Bone marrow (tissue), 2 donors: ENCODE results near the gene MAPK8IP1.

Source experiments
- DNase-seq, 2 donors: peaks; one replicate each; lab custom pipeline; 2025; lab: John Stamatoyannopoulos, UW

MAPK8IP1 gene

DNA sequence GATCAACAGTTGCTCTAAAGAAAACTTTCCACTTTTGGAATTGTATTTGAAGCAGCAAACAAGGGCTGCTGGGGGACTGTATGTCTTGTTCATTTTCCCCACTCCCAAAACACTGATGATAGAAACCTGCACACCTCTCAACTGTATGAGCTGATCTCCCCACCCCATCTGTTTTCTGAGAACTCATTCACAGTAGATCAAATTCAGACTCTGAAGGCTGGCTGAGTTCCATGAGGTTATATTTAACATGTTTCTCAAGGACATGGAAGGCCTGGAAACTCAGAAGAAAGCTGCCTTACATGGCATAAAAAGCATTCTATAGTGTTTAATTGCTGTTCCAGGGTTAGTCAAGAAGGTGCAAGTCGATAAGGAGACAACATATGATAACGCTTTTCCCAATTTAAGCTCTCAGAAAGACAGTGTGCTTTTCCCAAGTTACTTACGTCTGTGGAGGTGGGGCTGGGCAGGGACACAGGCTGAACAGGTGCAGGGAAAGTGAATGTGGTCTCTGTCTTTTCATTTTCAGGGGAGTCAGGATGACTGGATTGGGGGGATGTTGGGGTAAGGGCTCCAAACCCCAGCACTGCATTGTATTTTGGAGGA is 60.0 kb downstream of the MAPK8IP1 start:
- no peak for DNase-seq

DNA sequence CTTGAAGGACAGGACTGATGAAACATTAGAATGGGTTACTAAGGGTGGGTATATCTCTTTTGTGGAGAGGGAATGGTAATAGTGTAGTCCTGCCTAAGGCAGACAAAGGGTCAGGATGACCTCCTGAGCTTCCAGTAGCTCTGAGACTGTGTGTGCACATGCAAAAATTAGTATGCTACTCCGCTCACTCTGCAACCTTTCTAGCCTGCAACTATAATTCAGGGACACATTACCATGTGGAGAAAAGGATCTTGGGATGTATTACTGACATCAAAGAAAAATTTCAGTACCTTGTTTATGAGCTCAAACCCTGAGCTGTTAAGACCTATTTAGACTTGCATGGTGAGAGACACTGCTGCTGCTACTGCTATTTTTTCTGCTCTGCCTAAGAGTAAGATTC is 62.4 kb downstream of the MAPK8IP1 start:
- DNase-seq: no peak

DNA sequence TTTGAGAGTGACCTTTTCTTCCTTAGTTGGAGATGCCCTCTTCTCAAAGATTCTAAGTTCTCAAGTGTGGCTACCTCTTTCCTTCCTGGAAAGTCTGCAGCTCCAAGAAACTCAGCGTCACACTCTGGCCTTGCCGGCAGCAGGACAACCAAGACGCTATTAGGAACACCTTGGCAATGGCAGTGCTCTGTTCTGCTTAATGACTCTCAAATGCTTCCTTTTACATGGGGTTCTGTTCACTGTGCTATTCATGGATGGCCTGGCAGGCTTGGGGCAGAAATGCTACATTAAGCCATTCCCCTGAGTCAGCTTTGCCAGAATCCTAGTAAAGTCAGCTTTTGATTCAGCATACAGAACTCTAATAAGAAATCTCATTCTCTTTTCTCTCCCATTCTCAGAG is 62.9 kb downstream of the MAPK8IP1 start:
- DNase-seq: no peak

DNA sequence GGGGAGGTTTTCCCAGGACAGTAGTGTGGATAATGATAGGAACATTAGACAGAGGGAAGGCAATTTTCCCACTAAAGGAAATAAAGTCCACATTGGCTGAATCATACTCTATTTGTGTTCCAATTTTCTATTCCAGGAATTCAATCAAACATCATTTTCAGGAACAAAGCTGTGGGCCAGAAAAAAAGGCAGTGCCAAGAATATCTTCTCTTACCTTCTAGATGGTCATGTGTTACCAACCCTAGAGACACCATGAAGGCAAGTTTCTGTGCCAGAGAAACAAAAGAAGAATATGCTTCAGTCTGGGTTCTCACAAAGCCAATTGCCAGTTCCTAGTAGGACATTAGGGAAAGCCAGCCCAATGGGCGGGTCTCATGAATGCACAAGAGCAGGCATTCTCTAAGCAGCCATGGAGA is 64.5 kb downstream of the MAPK8IP1 start:
- no peak for DNase-seq
